HG02610 (cell line): Measurements from ENCODE around the gene DCANP1.
A peak's percentile ranks its signal among the peaks of the same experiment; 100 is the strongest.

ENCODE experiments used
- ATAC-seq: cut with Tn5 transposase; IDR thresholded peaks from one replicate; pipeline ENCODE4 v1.9.1; 2021; ENCODE audit warnings: mild to moderate bottlenecking, moderate library complexity; ENCODE audit not compliant: unreplicated experiment

Gene DCANP1

GRCh38 chr5:135481387-135481786 is 34.2 kb upstream of the DCANP1 start:
- ATAC-seq: no peak

- no peak for ATAC-seq
Measured at GRCh38 chr5:135480511-135480910, 33.4 kb upstream of the DCANP1 start.

GRCh38 chr5:135478938-135479337 is 31.8 kb upstream of the DCANP1 start:
- ATAC-seq: no peak

GRCh38 chr5:135477613-135478066 is 30.5 kb upstream of the DCANP1 start:
- ATAC-seq: no peak

- ATAC-seq: no peak
Measured at GRCh38 chr5:135476615-135477581, 29.8 kb upstream of the DCANP1 start.

GRCh38 chr5:135473956-135474670 is 27.0 kb upstream of the DCANP1 start:
- ATAC-seq: no peak

- ATAC-seq: no peak
Measured at GRCh38 chr5:135472141-135472540, 25.0 kb upstream of the DCANP1 start.

- ATAC-seq: no peak
Measured at GRCh38 chr5:135471726-135472125, 24.6 kb upstream of the DCANP1 start.

GRCh38 chr5:135469911-135470310 is 22.8 kb upstream of the DCANP1 start:
- ATAC-seq: no peak

- ATAC-seq: no peak
Measured at GRCh38 chr5:135468541-135468940, 21.4 kb upstream of the DCANP1 start.

- no peak for ATAC-seq
Measured at GRCh38 chr5:135467871-135468485, 20.8 kb upstream of the DCANP1 start.

- no peak for ATAC-seq
Measured at GRCh38 chr5:135467051-135467625, 20.0 kb upstream of the DCANP1 start.

- peak; percentile 72 for ATAC-seq
Measured at GRCh38 chr5:135466178-135467050, 19.3 kb upstream of the DCANP1 start.

GRCh38 chr5:135465391-135466122 is 18.4 kb upstream of the DCANP1 start:
- ATAC-seq: no peak

GRCh38 chr5:135462304-135462703 is 15.2 kb upstream of the DCANP1 start:
- no peak for ATAC-seq

- ATAC-seq: no peak
Measured at GRCh38 chr5:135461481-135462151, 14.5 kb upstream of the DCANP1 start.

- ATAC-seq: no peak
Measured at GRCh38 chr5:135460246-135461033, 13.3 kb upstream of the DCANP1 start.

GRCh38 chr5:135458921-135459331 is 11.8 kb upstream of the DCANP1 start:
- ATAC-seq: no peak
